K562 (cell line): ENCODE measurements around the gene C6orf89. TPM values are rescaled to one million over a fixed set of nuclear protein-coding genes. Genes with fewer than 3 reads are reported as not detected.

Experiments used
- ATAC-seq: fragments of 200-7000 bp; cut with Tn5 transposase; 3 replicates; pipeline ENCODE4 v1.9.1; 2020; ENCODE audit warnings: moderate library complexity
- BruUV-seq: library from RNA; stranded (reverse); fragments of 400-500 nt; replicated peaks from 2 replicates; lab custom pipeline; 2021; lab: Mats Ljungman, UMichigan
- CTCF ChIA-PET: fragments of 300-600 bp; formaldehyde crosslinking; extraction: SDS; loops from one replicate; lab custom pipeline; 2021; ENCODE audit warnings: low intra/inter-chr PET ratio; lab: Yijun Ruan, JAX
- POLR2A ChIA-PET: fragments of 300-600, 350-650 bp; sonication (Branson Sonifier 250); formaldehyde crosslinking; extraction: SDS; loops from one replicate; lab custom pipeline; 2021; ENCODE audit warnings: antibody characterized with exemption, inconsistent platforms; lab: Yijun Ruan, JAX
- DNase-seq, 4 experiments: peaks; one replicate each; pipeline versions ENCODE4 v3.0.0 to v3.0.0-alpha.2; 2011 to 2018; ENCODE audit warnings: low spot score in 3 of 4, mixed read lengths in 3 of 4; ENCODE audit errors: extremely low read depth in 1 of 4
- FAIRE-seq: peaks from 2 replicates; lab custom pipeline; 2011; peaks lifted over from hg19 to GRCh38; lab: Jason Lieb, UNC
- H2AFZ ChIP-seq: 2 replicates; pipeline ENCODE4 v1.6.0; 2011; ENCODE audit warnings: low read depth, low read length, control low read depth, inconsistent platforms
- H3K27ac ChIP-seq: fragments of 200-600 bp; 3 replicates; pipeline ENCODE4 v1.8.0; 2011; ENCODE audit warnings: low read depth, mild to moderate bottlenecking, control low read depth, inconsistent platforms, low read length, moderate library complexity, mixed read lengths; ENCODE audit errors: extremely low read depth
- H3K27me3 ChIP-seq, 2 experiments: fragments of 300-600 bp in 1 of 2; 2 replicates in 1 of 2; 3 replicates in 1 of 2; pipeline versions ENCODE4 v1.6.0 to v1.8.0; 2011; ENCODE audit warnings: inconsistent platforms in 2 of 2, low read length in 2 of 2, mild to moderate bottlenecking in 1 of 2, mixed read lengths in 1 of 2, moderate library complexity in 1 of 2; ENCODE audit not compliant: control insufficient read depth in 2 of 2, insufficient read depth in 2 of 2
- H3K36me3 ChIP-seq: fragments of 300-600 bp; 3 replicates; pipeline ENCODE4 v1.8.0; 2011; ENCODE audit warnings: mild to moderate bottlenecking, low read length, inconsistent platforms; ENCODE audit not compliant: control insufficient read depth, insufficient read depth
- H3K4me1 ChIP-seq, 2 experiments: fragments of 200-600 bp in 1 of 2; replicated peaks in 1 of 2; 2 replicates in 1 of 2; 3 replicates in 1 of 2; pipeline versions ENCODE4 v1.5.1 to v1.8.0; 2011; ENCODE audit warnings: inconsistent platforms in 2 of 2, low read length in 2 of 2, mild to moderate bottlenecking in 1 of 2, mixed read lengths in 1 of 2, moderate library complexity in 1 of 2; ENCODE audit not compliant: control insufficient read depth in 2 of 2, insufficient read depth in 2 of 2
- H3K4me2 ChIP-seq: 2 replicates; pipeline ENCODE4 v1.6.1; 2011; ENCODE audit warnings: low read length, control low read depth, inconsistent platforms, mixed read lengths; ENCODE audit not compliant: insufficient read depth
- H3K4me3 ChIP-seq: fragments of 200-600 bp; sonication (generic), shearing (Covaris generic); 2 replicates; pipeline ENCODE4 v1.5.1; 2016; ENCODE audit warnings: control low read depth, inconsistent platforms
- H3K79me2 ChIP-seq: fragments of 200-600 bp; 3 replicates; pipeline ENCODE4 v1.8.0; 2011; ENCODE audit warnings: low read length, inconsistent platforms; ENCODE audit not compliant: control insufficient read depth, insufficient read depth
- H3K9ac ChIP-seq, 2 experiments: 2 replicates each; pipeline versions ENCODE4 v1.6.0 to v1.6.1; 2011; ENCODE audit warnings: low read depth in 2 of 2, low read length in 2 of 2, control low read depth in 1 of 2, inconsistent platforms in 1 of 2, mild to moderate bottlenecking in 1 of 2, mixed read lengths in 1 of 2; ENCODE audit not compliant: insufficient read depth in 1 of 2
- H3K9me1 ChIP-seq: one replicate; pipeline ENCODE4 v1.6.0; 2011; ENCODE audit warnings: inconsistent platforms, mild to moderate bottlenecking, low read length, moderate library complexity; ENCODE audit not compliant: control insufficient read depth, insufficient read depth
- H3K9me3 ChIP-seq: replicated peaks from 2 replicates; pipeline ENCODE4 v1.5.1; 2011; ENCODE audit warnings: low read depth, low read length, inconsistent platforms; ENCODE audit not compliant: control insufficient read depth, insufficient read depth
- H4K20me1 ChIP-seq: replicated peaks from 2 replicates; pipeline ENCODE4 v1.6.1; 2011; ENCODE audit warnings: low read length, inconsistent platforms, mixed read lengths; ENCODE audit not compliant: control insufficient read depth, insufficient read depth
- CBFA2T3 ChIP-seq: fragments of 450-650 bp; IDR thresholded peaks from 2 replicates; pipeline ENCODE4 v1.6.1; 2017
- E2F3 ChIP-seq: fragments of 250-450 bp; sonication (Bioruptor Pico); IDR thresholded peaks from 2 replicates; pipeline ENCODE4 v1.4.0; 2020; ENCODE audit warnings: mild to moderate bottlenecking
- EZH2 ChIP-seq: IDR thresholded peaks from 2 replicates; pipeline ENCODE4 v1.6.1; 2012; ENCODE audit warnings: low read depth, mild to moderate bottlenecking, inconsistent platforms, low read length, borderline replicate concordance
- GTF2E2 ChIP-seq: fragments of 200-800 bp; sonication (Bioruptor generic); IDR thresholded peaks from 2 replicates; pipeline ENCODE4 v1.6.1; 2016; ENCODE audit warnings: missing genetic modification characterization, missing compliant biosample characterization
- HIVEP1 ChIP-seq: fragments of 250-450 bp; sonication (Bioruptor Pico); IDR thresholded peaks from 2 replicates; pipeline ENCODE4 v1.4.0; 2020; ENCODE audit warnings: mild to moderate bottlenecking
- RFX7 ChIP-seq: fragments of 250-450 bp; sonication (Bioruptor Pico); IDR thresholded peaks from 2 replicates; pipeline ENCODE4 v1.5.1; 2021; ENCODE audit warnings: mild to moderate bottlenecking
- SLC30A9 ChIP-seq: fragments of 250-450 bp; sonication (Bioruptor Pico); IDR thresholded peaks from 2 replicates; pipeline ENCODE4 v1.8.0; 2022; ENCODE audit warnings: mild to moderate bottlenecking, moderate library complexity
- SMARCB1 ChIP-seq: IDR thresholded peaks from 2 replicates; pipeline ENCODE4 v1.6.1; 2011; ENCODE audit warnings: improper control_type of control experiment, low read depth; ENCODE audit not compliant: insufficient read length
- SRF ChIP-seq, 2 experiments: fragments of 250-450, 450-650 bp in 1 of 2; sonication (Bioruptor Pico) in 1 of 2; sonication (generic) in 1 of 2; formaldehyde crosslinking; IDR thresholded peaks; 2 replicates each; pipeline versions ENCODE4 v1.5.0 to v1.5.1; 2020 to 2022; ENCODE audit warnings: mild to moderate bottlenecking in 1 of 2, missing genetic modification reagents in 1 of 2
- ZNF282 ChIP-seq: sonication (generic); formaldehyde crosslinking; IDR thresholded peaks from 2 replicates; pipeline ENCODE4 v1.8.1; 2023; ENCODE audit warnings: missing genetic modification reagents
- ZNF347 ChIP-seq: fragments of 450-650 bp; formaldehyde crosslinking; IDR thresholded peaks from 2 replicates; pipeline ENCODE4 v1.4.0; 2020; ENCODE audit warnings: low read depth, mild to moderate bottlenecking, moderate library complexity
- ZNF668 ChIP-seq: fragments of 250-450 bp; sonication (Bioruptor Pico); IDR thresholded peaks from 2 replicates; pipeline ENCODE4 v1.8.0; 2022; ENCODE audit warnings: mild to moderate bottlenecking, inconsistent platforms
- WGBS: fragments of 100-300 bp; shearing (Covaris generic); methylation state at CpG from one replicate; pipeline ENCODE4 v1.1.6; 2016; ENCODE audit warnings: low coverage, mixed read lengths; ENCODE audit not compliant: insufficient coverage; ENCODE audit errors: missing lambda C conversion rate; 5-methylcytosine and 5-hydroxymethylcytosine counted together
- in situ Hi-C: fragments of 300-500 bp; cut with MboI; formaldehyde crosslinking; loops from 4 replicates; pipeline ENCODE4 v1.15.0; 2018; ENCODE audit warnings: inconsistent platforms, mixed read lengths
- intact Hi-C: fragments of 100-400 bp; cut with micrococcal nuclease; formaldehyde crosslinking; loops from 2 replicates; pipeline ENCODE4 v1.14.2; 2022
- polyA plus RNA-seq, 8 experiments: library from polyadenylated mRNA; depleted of rRNA in 4 of 8; stranded (reverse) in 5 of 8; unstranded in 3 of 8; fragments of >200 nt; fragmentation: Nextera tagmentation in 2 of 8; fragmentation: Illumina TruSeq in 1 of 8; extraction: Ambion mirVana in 2 of 8; extraction: Trizol in 1 of 8; gene quantifications; 2 replicates each; pipeline versions ENCODE4 v1.2.1 to v1.2.3, GENCODE V29; 2011 to 2014; ENCODE audit warnings: inconsistent platforms in 1 of 8, missing spikeins in 1 of 8
- total RNA-seq, 7 experiments: library from RNA; depleted of rRNA in 6 of 7; stranded (reverse); fragments of >200 nt in 6 of 7; fragmentation: Illumina TruSeq in 2 of 7; extraction: Trizol in 2 of 7; gene quantifications; 2 replicates each; pipeline versions ENCODE4 v1.2.1 to v1.2.3, GENCODE V29; 2011 to 2021; ENCODE audit warnings: low replicate concordance in 1 of 7
- TF ChIP-seq, protein P1 (sequence below): sonication (generic); formaldehyde crosslinking; IDR thresholded peaks from 2 replicates; pipeline ENCODE4 v1.8.1; 2023; ENCODE audit warnings: mild to moderate bottlenecking, missing genetic modification reagents
- TF ChIP-seq, protein P2 (sequence below): fragments of 250-450 bp; sonication (Bioruptor Pico); IDR thresholded peaks from 2 replicates; pipeline ENCODE4 v1.4.0; 2020; ENCODE audit warnings: mild to moderate bottlenecking, moderate library complexity, borderline replicate concordance
- TF ChIP-seq, protein P3 (sequence below): fragments of 450-650 bp; IDR thresholded peaks from 2 replicates; pipeline ENCODE4 v1.6.1; 2018; ENCODE audit not compliant: partially characterized antibody

The C6orf89 gene
- total and polyA plus RNA-seq, 9 of the 15 experiments (the other 6 are each of a cell fraction or from before 2014, with no cell fraction given) = 35.2 to 111 (median 58.5) TPM

DNA sequence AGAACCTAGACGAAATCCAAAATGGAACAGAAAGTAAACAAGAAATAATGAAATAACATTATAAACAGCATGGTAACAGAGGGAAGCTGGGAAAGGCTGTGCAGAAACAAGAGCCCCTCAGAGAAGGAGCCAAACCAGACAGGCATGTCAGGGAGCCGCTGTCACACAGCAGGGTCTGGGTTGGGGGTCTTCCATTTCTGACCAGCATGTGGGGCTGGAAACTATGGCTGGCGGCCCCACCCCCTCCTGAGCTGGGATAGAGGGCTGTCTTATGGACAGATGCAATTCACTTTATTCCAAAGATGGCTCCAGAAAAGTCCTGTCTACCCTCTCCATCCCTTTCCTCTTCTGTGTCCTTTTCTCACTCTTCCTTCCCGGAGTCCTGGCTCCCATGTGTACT is 27.3 kb downstream of the C6orf89 start:
- Histone ChIP-seq H3K4me1 (peaks cover 0 to 6% of the 10 kb centered on the region in 2 experiments; a peak in 3 of 5 replicates), H3K4me2 (no peak overlapping the region), H3K27me3 (no peaks in the 10 kb centered on the region), H3K9me3 (no peaks in the 10 kb centered on the region), H3K27ac (no peak overlapping the region), H3K9ac (no peak overlapping the region), H3K79me2 (no peaks in the 10 kb centered on the region), H3K36me3 (peaks cover 92% of the 10 kb centered on the region), H3K9me1 (no peaks in the 10 kb centered on the region), H4K20me1 (0 out of 2 replicates have a peak, but pooled peaks cover 3% of the 10 kb centered on the region), H3K4me3 (no peak overlapping the region), H2AFZ (no peak overlapping the region)
- POLR2A ChIA-PET = interaction anchor here (0.7 kb wide), 1 partner anchor 17 kb away, joined by 5 read pairs; no protein-coding TSS in a partner anchor
- BruUV-seq = no TSS peak
- CTCF ChIA-PET = no interaction called here
- FAIRE-seq (no peak), DNase-seq (no peak), ATAC-seq (no peak)
- TF ChIP-seq ZNF668 (CRISPR knock-in tag) (no peak), ZNF347 (no peak), HIVEP1 (CRISPR knock-in tag) (no peak), RFX7 (CRISPR knock-in tag) (no peak), E2F3 (CRISPR knock-in tag) (no peak), SRF (CRISPR knock-in tag; IDR thresholded peaks at IDR 0.05) (no peak), SMARCB1 (no peak), EZH2 (no peak), CBFA2T3 (no peak), ZNF282 (CRISPR knock-in tag) (no peak), GTF2E2 (tag) (no peak), SLC30A9 (CRISPR knock-in tag) (no peak)
- TF ChIP-seq, protein P1, sequence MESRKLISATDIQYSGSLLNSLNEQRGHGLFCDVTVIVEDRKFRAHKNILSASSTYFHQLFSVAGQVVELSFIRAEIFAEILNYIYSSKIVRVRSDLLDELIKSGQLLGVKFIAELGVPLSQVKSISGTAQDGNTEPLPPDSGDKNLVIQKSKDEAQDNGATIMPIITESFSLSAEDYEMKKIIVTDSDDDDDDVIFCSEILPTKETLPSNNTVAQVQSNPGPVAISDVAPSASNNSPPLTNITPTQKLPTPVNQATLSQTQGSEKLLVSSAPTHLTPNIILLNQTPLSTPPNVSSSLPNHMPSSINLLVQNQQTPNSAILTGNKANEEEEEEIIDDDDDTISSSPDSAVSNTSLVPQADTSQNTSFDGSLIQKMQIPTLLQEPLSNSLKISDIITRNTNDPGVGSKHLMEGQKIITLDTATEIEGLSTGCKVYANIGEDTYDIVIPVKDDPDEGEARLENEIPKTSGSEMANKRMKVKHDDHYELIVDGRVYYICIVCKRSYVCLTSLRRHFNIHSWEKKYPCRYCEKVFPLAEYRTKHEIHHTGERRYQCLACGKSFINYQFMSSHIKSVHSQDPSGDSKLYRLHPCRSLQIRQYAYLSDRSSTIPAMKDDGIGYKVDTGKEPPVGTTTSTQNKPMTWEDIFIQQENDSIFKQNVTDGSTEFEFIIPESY (CRISPR knock-in tag) = no peak
- TF ChIP-seq, protein P2, sequence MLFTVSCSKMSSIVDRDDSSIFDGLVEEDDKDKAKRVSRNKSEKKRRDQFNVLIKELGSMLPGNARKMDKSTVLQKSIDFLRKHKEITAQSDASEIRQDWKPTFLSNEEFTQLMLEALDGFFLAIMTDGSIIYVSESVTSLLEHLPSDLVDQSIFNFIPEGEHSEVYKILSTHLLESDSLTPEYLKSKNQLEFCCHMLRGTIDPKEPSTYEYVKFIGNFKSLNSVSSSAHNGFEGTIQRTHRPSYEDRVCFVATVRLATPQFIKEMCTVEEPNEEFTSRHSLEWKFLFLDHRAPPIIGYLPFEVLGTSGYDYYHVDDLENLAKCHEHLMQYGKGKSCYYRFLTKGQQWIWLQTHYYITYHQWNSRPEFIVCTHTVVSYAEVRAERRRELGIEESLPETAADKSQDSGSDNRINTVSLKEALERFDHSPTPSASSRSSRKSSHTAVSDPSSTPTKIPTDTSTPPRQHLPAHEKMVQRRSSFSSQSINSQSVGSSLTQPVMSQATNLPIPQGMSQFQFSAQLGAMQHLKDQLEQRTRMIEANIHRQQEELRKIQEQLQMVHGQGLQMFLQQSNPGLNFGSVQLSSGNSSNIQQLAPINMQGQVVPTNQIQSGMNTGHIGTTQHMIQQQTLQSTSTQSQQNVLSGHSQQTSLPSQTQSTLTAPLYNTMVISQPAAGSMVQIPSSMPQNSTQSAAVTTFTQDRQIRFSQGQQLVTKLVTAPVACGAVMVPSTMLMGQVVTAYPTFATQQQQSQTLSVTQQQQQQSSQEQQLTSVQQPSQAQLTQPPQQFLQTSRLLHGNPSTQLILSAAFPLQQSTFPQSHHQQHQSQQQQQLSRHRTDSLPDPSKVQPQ (CRISPR knock-in tag) = no peak
- TF ChIP-seq, protein P3, sequence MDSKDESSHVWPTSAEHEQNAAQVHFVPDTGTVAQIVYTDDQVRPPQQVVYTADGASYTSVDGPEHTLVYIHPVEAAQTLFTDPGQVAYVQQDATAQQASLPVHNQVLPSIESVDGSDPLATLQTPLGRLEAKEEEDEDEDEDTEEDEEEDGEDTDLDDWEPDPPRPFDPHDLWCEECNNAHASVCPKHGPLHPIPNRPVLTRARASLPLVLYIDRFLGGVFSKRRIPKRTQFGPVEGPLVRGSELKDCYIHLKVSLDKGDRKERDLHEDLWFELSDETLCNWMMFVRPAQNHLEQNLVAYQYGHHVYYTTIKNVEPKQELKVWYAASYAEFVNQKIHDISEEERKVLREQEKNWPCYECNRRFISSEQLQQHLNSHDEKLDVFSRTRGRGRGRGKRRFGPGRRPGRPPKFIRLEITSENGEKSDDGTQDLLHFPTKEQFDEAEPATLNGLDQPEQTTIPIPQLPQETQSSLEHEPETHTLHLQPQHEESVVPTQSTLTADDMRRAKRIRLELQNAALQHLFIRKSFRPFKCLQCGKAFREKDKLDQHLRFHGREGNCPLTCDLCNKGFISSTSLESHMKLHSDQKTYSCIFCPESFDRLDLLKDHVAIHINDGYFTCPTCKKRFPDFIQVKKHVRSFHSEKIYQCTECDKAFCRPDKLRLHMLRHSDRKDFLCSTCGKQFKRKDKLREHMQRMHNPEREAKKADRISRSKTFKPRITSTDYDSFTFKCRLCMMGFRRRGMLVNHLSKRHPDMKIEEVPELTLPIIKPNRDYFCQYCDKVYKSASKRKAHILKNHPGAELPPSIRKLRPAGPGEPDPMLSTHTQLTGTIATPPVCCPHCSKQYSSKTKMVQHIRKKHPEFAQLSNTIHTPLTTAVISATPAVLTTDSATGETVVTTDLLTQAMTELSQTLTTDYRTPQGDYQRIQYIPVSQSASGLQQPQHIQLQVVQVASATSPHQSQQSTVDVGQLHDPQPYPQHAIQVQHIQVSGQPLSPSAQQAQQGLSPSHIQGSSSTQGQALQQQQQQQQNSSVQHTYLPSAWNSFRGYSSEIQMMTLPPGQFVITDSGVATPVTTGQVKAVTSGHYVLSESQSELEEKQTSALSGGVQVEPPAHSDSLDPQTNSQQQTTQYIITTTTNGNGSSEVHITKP = no peak
- in situ Hi-C loops = no loop called here
- intact Hi-C loops = loop anchor here (10.0 kb wide), 1 partner anchor 102 kb away; no protein-coding TSS in a partner anchor
- 74% methylated on average over 4 of the region's 4 CpGs for WGBS
